Neuronal stem cell (in vitro differentiated cells): Measurements from ENCODE around the gene EIPR1.

Experiments
- DNase-seq: peaks from one replicate; pipeline ENCODE4 v3.0.0-alpha.2; 2013; ENCODE audit warnings: low spot score
- H2AFZ ChIP-seq: one replicate; pipeline ENCODE4 v1.6.1; 2013; ENCODE audit warnings: mild to moderate bottlenecking, low read length, inconsistent platforms
- H2AK5ac ChIP-seq: 2 replicates; pipeline ENCODE4 v1.6.1; 2013; ENCODE audit warnings: low read depth, mild to moderate bottlenecking, inconsistent platforms, low read length, moderate library complexity, mixed read lengths
- H2BK120ac ChIP-seq: 2 replicates; pipeline ENCODE4 v1.6.1; 2013; ENCODE audit warnings: low read depth, mild to moderate bottlenecking, inconsistent platforms, low read length, moderate library complexity, mixed read lengths
- H2BK12ac ChIP-seq: one replicate; pipeline ENCODE4 v1.6.1; 2013; ENCODE audit warnings: low read length, inconsistent platforms
- H2BK15ac ChIP-seq: 2 replicates; pipeline ENCODE4 v1.6.1; 2013; ENCODE audit warnings: mild to moderate bottlenecking, low read length, inconsistent platforms, mixed read lengths
- H2BK5ac ChIP-seq: one replicate; pipeline ENCODE4 v1.6.1; 2013; ENCODE audit warnings: inconsistent platforms, mild to moderate bottlenecking, low read length, moderate library complexity
- H3K14ac ChIP-seq: one replicate; pipeline ENCODE4 v1.6.1; 2013; ENCODE audit warnings: low read length, inconsistent platforms
- H3K18ac ChIP-seq: 2 replicates; pipeline ENCODE4 v1.6.1; 2013; ENCODE audit warnings: low read length, inconsistent platforms
- H3K23ac ChIP-seq: 2 replicates; pipeline ENCODE4 v1.6.1; 2013; ENCODE audit warnings: low read depth, mild to moderate bottlenecking, mixed read lengths, low read length, inconsistent platforms; ENCODE audit not compliant: poor library complexity
- H3K27ac ChIP-seq: replicated peaks from 3 replicates; pipeline ENCODE4 v1.5.1; 2013; ENCODE audit warnings: low read length, inconsistent platforms
- H3K27me3 ChIP-seq, 3 experiments: 2 replicates each; pipeline ENCODE4 v1.6.1; 2013; ENCODE audit warnings: low read length in 3 of 3, mild to moderate bottlenecking in 2 of 3, inconsistent platforms in 1 of 3, low read depth in 1 of 3, mixed read lengths in 1 of 3, moderate library complexity in 1 of 3; ENCODE audit not compliant: control insufficient read depth in 3 of 3, insufficient read depth in 3 of 3
- H3K36me3 ChIP-seq, 2 donors: replicated peaks in 1 of 2; 2 replicates each; pipeline ENCODE4 v1.6.1; 2013; ENCODE audit warnings: low read length in 2 of 2; ENCODE audit not compliant: control insufficient read depth in 2 of 2, insufficient read depth in 2 of 2
- H3K4ac ChIP-seq: 2 replicates; pipeline ENCODE4 v1.6.1; 2013; ENCODE audit warnings: inconsistent platforms, mild to moderate bottlenecking, low read length, moderate library complexity
- H3K4me1 ChIP-seq, 2 donors: 1 replicate in 1 of 2; 2 replicates in 1 of 2; pipeline ENCODE4 v1.6.1; 2013; ENCODE audit warnings: low read length in 2 of 2, low read depth in 1 of 2; ENCODE audit not compliant: control insufficient read depth in 2 of 2, insufficient read depth in 1 of 2
- H3K4me2 ChIP-seq: one replicate; pipeline ENCODE4 v1.6.1; 2013; ENCODE audit warnings: mild to moderate bottlenecking, low read length, inconsistent platforms; ENCODE audit not compliant: insufficient read depth, poor library complexity, severe bottlenecking
- H3K4me3 ChIP-seq, 2 donors: 2 replicates each; pipeline ENCODE4 v1.5.1; 2013; ENCODE audit warnings: low read length in 2 of 2, mild to moderate bottlenecking in 2 of 2, inconsistent platforms in 1 of 2, moderate library complexity in 1 of 2
- H3K79me1 ChIP-seq: one replicate; pipeline ENCODE4 v1.6.1; 2013; ENCODE audit warnings: low read depth, mild to moderate bottlenecking, inconsistent platforms, low read length, moderate library complexity
- H3K9ac ChIP-seq: one replicate; pipeline ENCODE4 v1.6.1; 2013; ENCODE audit warnings: mild to moderate bottlenecking, low read depth, low read length, inconsistent platforms; ENCODE audit not compliant: poor library complexity
- H3K9me3 ChIP-seq, 2 donors: replicated peaks in 1 of 2; 2 replicates each; pipeline versions ENCODE3 to v1.6.1; 2013; ENCODE audit warnings: low read length in 2 of 2, mild to moderate bottlenecking in 2 of 2, inconsistent platforms in 1 of 2, low read depth in 1 of 2, mixed read lengths in 1 of 2, moderate library complexity in 1 of 2; ENCODE audit not compliant: control insufficient read depth in 2 of 2, insufficient read depth in 1 of 2
- H4K8ac ChIP-seq: one replicate; pipeline ENCODE4 v1.6.1; 2013; ENCODE audit warnings: low read depth, mild to moderate bottlenecking, inconsistent platforms, low read length, moderate library complexity
- H4K91ac ChIP-seq: one replicate; pipeline ENCODE4 v1.6.1; 2013; ENCODE audit warnings: low read length, low read depth, mild to moderate bottlenecking, inconsistent platforms; ENCODE audit not compliant: poor library complexity
- WGBS, 2 donors: extraction: QIAGEN DNeasy Blood & Tissue Kit; methylation state at CpG; one replicate each; pipeline ENCODE4 v1.1.7; 2013; ENCODE audit warnings: missing lambda C conversion rate in 2 of 2, mixed read lengths in 1 of 2; ENCODE audit not compliant: insufficient read length in 2 of 2, insufficient replicate concordance in 1 of 2; ENCODE audit errors: extremely low coverage in 2 of 2; 5-methylcytosine and 5-hydroxymethylcytosine counted together

The EIPR1 gene

DNA sequence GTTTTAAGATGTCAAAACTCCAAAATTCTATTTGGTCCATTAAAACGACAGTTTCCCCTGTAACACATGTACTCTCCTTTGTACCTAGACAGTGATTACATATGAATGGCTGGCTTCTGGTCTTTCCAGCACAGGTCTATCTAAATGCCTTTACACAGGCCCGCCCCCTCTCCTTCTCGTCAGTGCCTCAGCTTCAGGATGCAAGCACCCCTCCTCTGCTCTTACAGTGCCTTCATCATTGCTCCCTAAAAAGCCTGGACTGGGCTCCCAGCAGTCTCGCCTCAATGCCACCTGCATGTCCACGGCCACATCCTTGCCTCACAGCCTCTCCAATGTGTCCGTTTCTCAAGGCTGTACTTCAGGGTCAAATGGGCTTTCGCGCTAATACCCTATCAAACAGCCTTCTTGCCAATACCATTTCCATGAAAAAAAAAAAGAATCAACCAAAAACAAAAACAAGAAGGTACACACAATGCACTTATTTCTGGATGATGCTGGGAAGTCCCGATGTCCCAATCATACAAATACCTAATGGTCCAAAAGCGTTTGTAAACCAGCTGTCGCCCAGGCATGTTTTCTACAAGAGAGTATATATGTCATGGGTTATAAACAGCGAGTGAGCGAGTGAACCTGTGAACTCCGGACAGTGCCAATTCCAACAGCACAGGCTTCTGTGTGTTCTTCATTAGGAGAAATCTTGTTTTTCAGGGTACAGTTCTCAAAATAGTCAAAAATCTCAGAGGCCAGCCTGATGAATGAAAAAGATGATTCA lies 77.2 kb downstream of the EIPR1 start:
- Histone ChIP-seq H2BK120ac (no peak overlapping the region), H4K91ac (no peak overlapping the region), H3K27me3 (peaks cover 0 to 3% (median 0%) of the 10 kb centered on the region in 3 experiments), H4K8ac (no peak overlapping the region), H3K79me1 (peaks cover under 1% of the 10 kb centered on the region), H3K18ac (no peak overlapping the region), H3K14ac (no peak overlapping the region), H3K4me1 (peaks cover 13 to 20% of the 10 kb centered on the region in 2 donors), H3K4ac (no peak overlapping the region), H3K23ac (no peak overlapping the region), H3K4me3 (no peak overlapping the region), H2BK5ac (no peak overlapping the region), H3K27ac (no peak overlapping the region), H2AFZ (no peak overlapping the region), H3K9ac (no peak overlapping the region), H2AK5ac (no peak overlapping the region), H3K9me3 (peaks cover 0 to 3% of the 10 kb centered on the region in 2 donors), H3K36me3 (peaks cover 2 to 13% of the 10 kb centered on the region in 2 donors), H3K4me2 (no peak overlapping the region), H2BK12ac (no peak overlapping the region), H2BK15ac (no peak overlapping the region)
- WGBS, 2 donors: no CpG with 5 or more reads among the region's 14 CpGs
- DNase-seq: no peak

DNA sequence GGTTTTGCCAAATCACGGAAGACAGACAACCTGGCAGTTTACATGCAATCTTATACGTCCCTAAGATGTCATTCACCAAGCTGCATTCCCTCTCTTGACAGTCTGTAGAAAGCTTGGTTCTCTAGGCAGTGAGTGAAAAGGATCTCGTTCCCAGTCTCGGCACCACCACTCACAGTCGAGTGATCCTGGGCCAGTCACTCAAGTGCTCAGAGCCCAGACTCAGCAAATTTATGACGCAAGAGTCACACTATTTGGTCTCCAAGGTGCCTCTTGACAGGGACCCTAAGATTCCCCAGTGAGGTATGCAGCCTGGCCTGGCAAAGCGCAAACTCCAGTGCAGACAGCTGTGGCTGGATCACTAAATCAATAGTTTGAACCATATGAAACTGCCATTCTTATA lies 77.9 kb downstream of the EIPR1 start:
- no peak for DNase-seq
- H3K4me1 ChIP-seq: peaks cover 13 to 20% of the 10 kb centered on the region in 2 donors
- no CpG with 5 or more reads among the region's 7 CpGs for WGBS, 2 donors
- no peak overlapping the region for H3K4ac ChIP-seq
- H3K27ac ChIP-seq: no peak overlapping the region
- H3K9me3 ChIP-seq: peaks cover 0 to 3% of the 10 kb centered on the region in 2 donors
- peaks cover 2 to 13% of the 10 kb centered on the region in 2 donors for H3K36me3 ChIP-seq
- no peak overlapping the region for H4K8ac ChIP-seq
- H3K18ac ChIP-seq: no peak overlapping the region
- no peak overlapping the region for H2BK12ac ChIP-seq
- H3K27me3 ChIP-seq: peaks cover 0 to 3% (median 0%) of the 10 kb centered on the region in 3 experiments
- H3K4me2 ChIP-seq: no peak overlapping the region
- no peak overlapping the region for H3K4me3 ChIP-seq
- H4K91ac ChIP-seq: no peak overlapping the region
- H3K79me1 ChIP-seq: no peaks in the 10 kb centered on the region
- no peak overlapping the region for H2BK5ac ChIP-seq
- no peak overlapping the region for H3K23ac ChIP-seq
- H3K14ac ChIP-seq: no peak overlapping the region
- no peak overlapping the region for H2BK15ac ChIP-seq
- no peak overlapping the region for H2AFZ ChIP-seq
- H2AK5ac ChIP-seq: no peak overlapping the region
- no peak overlapping the region for H3K9ac ChIP-seq
- no peak overlapping the region for H2BK120ac ChIP-seq

DNA sequence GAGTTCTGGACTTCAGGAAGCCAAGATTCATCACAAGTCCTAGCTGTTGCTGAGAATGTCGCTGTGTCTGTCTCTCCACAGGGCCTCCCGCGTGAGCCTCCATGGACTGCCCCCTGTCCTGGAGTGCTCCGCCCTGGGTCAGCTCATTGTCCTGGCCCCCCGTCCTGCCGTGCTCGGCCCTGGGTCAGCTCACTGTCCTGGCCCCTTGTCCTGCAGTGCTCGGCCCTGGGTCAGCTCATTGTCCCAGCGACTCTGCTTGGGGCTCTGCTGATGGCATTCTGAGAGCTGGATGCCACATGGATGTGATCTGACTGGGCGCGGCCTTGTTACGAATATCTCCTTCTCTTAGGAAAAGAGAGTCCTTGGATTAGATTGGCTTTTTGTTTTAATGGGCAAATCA lies 78.5 kb downstream of the EIPR1 start:
- no peak overlapping the region for H3K4me2 ChIP-seq
- peak overlapping the region; percentile 23 for H2BK15ac ChIP-seq
- H3K4ac ChIP-seq: no peak overlapping the region
- no peaks in the 10 kb centered on the region for H3K79me1 ChIP-seq
- no peak overlapping the region for H4K8ac ChIP-seq
- DNase-seq: no peak
- H3K27me3 ChIP-seq: peaks cover 0 to 3% (median 0%) of the 10 kb centered on the region in 3 experiments
- H3K4me1 ChIP-seq: peaks cover 13 to 20% of the 10 kb centered on the region in 2 donors
- peaks cover 2 to 13% of the 10 kb centered on the region in 2 donors for H3K36me3 ChIP-seq
- H3K4me3 ChIP-seq: no peak overlapping the region
- H2BK12ac ChIP-seq: no peak overlapping the region
- H3K27ac ChIP-seq: no peak overlapping the region
- no peak overlapping the region for H2BK5ac ChIP-seq
- no peak overlapping the region for H2AK5ac ChIP-seq
- H3K9me3 ChIP-seq: peaks cover 0 to 3% of the 10 kb centered on the region in 2 donors
- no peak overlapping the region for H3K9ac ChIP-seq
- H2AFZ ChIP-seq: no peak overlapping the region
- H3K23ac ChIP-seq: no peak overlapping the region
- no peak overlapping the region for H2BK120ac ChIP-seq
- no peak overlapping the region for H3K18ac ChIP-seq
- WGBS, 2 donors: no CpG with 5 or more reads among the region's 12 CpGs
- no peak overlapping the region for H4K91ac ChIP-seq
- H3K14ac ChIP-seq: no peak overlapping the region

DNA sequence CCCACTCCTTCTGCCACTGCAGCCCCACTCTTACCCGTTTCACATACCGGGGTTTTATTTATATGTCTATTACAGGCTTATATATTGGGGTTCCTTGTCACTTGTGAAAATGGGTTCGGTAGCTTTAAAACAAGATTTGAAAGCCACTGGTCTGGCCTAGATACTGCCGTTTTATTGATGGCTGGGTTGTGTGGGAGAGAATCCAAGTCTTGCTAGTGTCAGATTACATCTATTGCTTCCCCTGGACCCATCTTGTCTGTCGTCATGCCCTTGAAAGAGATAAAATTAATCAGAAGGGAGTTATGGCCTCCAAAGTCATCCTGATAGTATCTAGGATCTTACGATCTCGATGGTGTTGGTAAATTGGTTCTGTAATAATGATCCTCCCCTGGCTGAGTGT lies 79.4 kb downstream of the EIPR1 start:
- Histone ChIP-seq H3K9me3 (peaks cover 0 to 3% of the 10 kb centered on the region in 2 donors), H3K79me1 (no peaks in the 10 kb centered on the region), H3K9ac (no peak overlapping the region), H3K18ac (no peak overlapping the region), H3K14ac (no peak overlapping the region), H2BK15ac (no peak overlapping the region), H2BK120ac (no peak overlapping the region), H2AFZ (no peak overlapping the region), H3K23ac (no peak overlapping the region), H3K4ac (no peak overlapping the region), H3K36me3 (peaks cover 2 to 13% of the 10 kb centered on the region in 2 donors), H2BK5ac (no peak overlapping the region), H3K4me2 (no peak overlapping the region), H3K27me3 (peaks cover 0 to 3% (median 0%) of the 10 kb centered on the region in 3 experiments), H2BK12ac (no peak overlapping the region), H3K4me3 (no peak overlapping the region), H3K4me1 (peaks cover 10 to 19% of the 10 kb centered on the region in 2 donors), H3K27ac (no peak overlapping the region), H4K8ac (no peak overlapping the region), H4K91ac (no peak overlapping the region), H2AK5ac (no peak overlapping the region)
- no peak for DNase-seq
- WGBS, 2 donors: no CpG with 5 or more reads among the region's 7 CpGs
